ENCODE results near the gene TBC1D9.

DNA sequence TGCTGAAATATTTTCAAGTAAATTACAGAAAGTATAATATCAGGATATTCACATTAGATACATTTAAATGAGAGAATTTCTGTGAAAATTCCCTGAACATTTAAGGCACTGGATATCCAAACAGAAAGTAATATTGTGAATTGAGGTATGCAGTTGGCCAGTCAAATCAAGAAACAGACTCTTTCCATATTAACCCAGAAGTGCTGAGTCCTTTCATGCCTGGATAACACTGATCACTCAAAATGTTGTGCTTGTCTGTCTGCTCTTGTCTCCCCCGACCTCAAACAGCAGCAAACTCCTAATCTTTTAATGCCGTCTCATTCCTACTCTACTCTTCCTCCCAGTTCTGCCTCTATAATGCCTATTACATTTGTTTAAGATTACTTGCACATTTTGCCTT is 51.2 kb downstream of the TBC1D9 start:
- TF ChIP-seq POLR2A (IDR thresholded peaks at IDR 0.05): no peak
- no peak for TF ChIP-seq POLR2AphosphoS5 (IDR thresholded peaks at IDR 0.05)
- TF ChIP-seq, protein P1, sequence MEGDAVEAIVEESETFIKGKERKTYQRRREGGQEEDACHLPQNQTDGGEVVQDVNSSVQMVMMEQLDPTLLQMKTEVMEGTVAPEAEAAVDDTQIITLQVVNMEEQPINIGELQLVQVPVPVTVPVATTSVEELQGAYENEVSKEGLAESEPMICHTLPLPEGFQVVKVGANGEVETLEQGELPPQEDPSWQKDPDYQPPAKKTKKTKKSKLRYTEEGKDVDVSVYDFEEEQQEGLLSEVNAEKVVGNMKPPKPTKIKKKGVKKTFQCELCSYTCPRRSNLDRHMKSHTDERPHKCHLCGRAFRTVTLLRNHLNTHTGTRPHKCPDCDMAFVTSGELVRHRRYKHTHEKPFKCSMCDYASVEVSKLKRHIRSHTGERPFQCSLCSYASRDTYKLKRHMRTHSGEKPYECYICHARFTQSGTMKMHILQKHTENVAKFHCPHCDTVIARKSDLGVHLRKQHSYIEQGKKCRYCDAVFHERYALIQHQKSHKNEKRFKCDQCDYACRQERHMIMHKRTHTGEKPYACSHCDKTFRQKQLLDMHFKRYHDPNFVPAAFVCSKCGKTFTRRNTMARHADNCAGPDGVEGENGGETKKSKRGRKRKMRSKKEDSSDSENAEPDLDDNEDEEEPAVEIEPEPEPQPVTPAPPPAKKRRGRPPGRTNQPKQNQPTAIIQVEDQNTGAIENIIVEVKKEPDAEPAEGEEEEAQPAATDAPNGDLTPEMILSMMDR (IDR thresholded peaks at IDR 0.05): no peak
